GM12878 (cell line): ENCODE data around the gene STKLD1. TPM values are rescaled to one million over a fixed set of nuclear protein-coding genes. Genes with fewer than 3 reads are reported as not detected.

Source experiments
- ATAC-seq: fragments of 200-7000 bp; cut with Tn5 transposase; 3 replicates; pipeline ENCODE4 v1.9.1; 2020; ENCODE audit warnings: mild to moderate bottlenecking, moderate library complexity
- BruUV-seq: library from RNA; stranded (reverse); fragments of 400-500 nt; replicated peaks from 2 replicates; lab custom pipeline; 2021; lab: Mats Ljungman, UMichigan
- CTCF ChIA-PET: fragments of 300-600 bp; sonication (Branson Sonifier 250); formaldehyde crosslinking; extraction: SDS; loops from one replicate; lab custom pipeline; 2021; ENCODE audit warnings: inconsistent platforms; lab: Yijun Ruan, JAX
- POLR2A ChIA-PET: fragments of 350-600 bp; formaldehyde crosslinking; extraction: SDS; loops from one replicate; lab custom pipeline; 2021; ENCODE audit warnings: inconsistent platforms; lab: Charles Lee
- RAD21 ChIA-PET: fragments of 300-600 bp; sonication (Branson Sonifier 250); formaldehyde crosslinking; loops from one replicate; lab custom pipeline; 2023; ENCODE audit warnings: antibody characterized with exemption; ENCODE audit not compliant: unreplicated experiment; lab: Charles Lee
- SMC1A ChIA-PET: fragments of 300-600 bp; sonication (Branson Sonifier 250); formaldehyde crosslinking; loops from one replicate; lab custom pipeline; 2023; ENCODE audit not compliant: unreplicated experiment, uncharacterized antibody; lab: Charles Lee
- DNase-seq: peaks from one replicate; pipeline ENCODE4 v3.0.0-alpha.2; 2011; ENCODE audit warnings: low read depth, low spot score
- FAIRE-seq: peaks from 3 replicates; lab custom pipeline; 2011; peaks lifted over from hg19 to GRCh38; lab: Jason Lieb, UNC
- H2AFZ ChIP-seq: 2 replicates; pipeline ENCODE4 v1.6.0; 2011; ENCODE audit warnings: low read depth, low read length, control low read depth; ENCODE audit not compliant: control insufficient read depth
- H3K27ac ChIP-seq: 2 replicates; pipeline ENCODE4 v1.5.1; 2011; ENCODE audit warnings: control low read depth; ENCODE audit not compliant: control insufficient read depth, insufficient read depth
- H3K27me3 ChIP-seq, 2 experiments: replicated peaks in 1 of 2; 2 replicates each; pipeline versions ENCODE4 v1.6.0 to v1.6.1; 2011; ENCODE audit warnings: low read length in 1 of 2; ENCODE audit not compliant: control insufficient read depth in 2 of 2, insufficient read depth in 2 of 2
- H3K36me3 ChIP-seq, 2 experiments: 2 replicates each; pipeline ENCODE4 v1.5.1; 2011; ENCODE audit warnings: low read length in 1 of 2; ENCODE audit not compliant: control insufficient read depth in 2 of 2, insufficient read depth in 2 of 2
- H3K4me1 ChIP-seq: 2 replicates; pipeline ENCODE4 v1.6.1; 2011; ENCODE audit warnings: mild to moderate bottlenecking, low read length, moderate library complexity, mixed read lengths; ENCODE audit not compliant: control insufficient read depth, insufficient read depth
- H3K4me2 ChIP-seq: 2 replicates; pipeline ENCODE4 v1.6.0; 2011; ENCODE audit warnings: control low read depth; ENCODE audit not compliant: control insufficient read depth, insufficient read depth
- H3K4me3 ChIP-seq: fragments of 200-600 bp; sonication (generic); 2 replicates; pipeline ENCODE4 v1.5.1; 2016
- H3K79me2 ChIP-seq: 2 replicates; pipeline ENCODE4 v1.6.0; 2011; ENCODE audit warnings: low read length; ENCODE audit not compliant: control insufficient read depth, insufficient read depth
- H3K9ac ChIP-seq: 2 replicates; pipeline ENCODE4 v1.8.0; 2011; ENCODE audit warnings: low read length, control low read depth, mixed read lengths; ENCODE audit not compliant: control insufficient read depth, insufficient read depth
- H3K9me3 ChIP-seq: replicated peaks from 3 replicates; pipeline ENCODE4 v1.5.1; 2011; ENCODE audit warnings: mild to moderate bottlenecking, low read length; ENCODE audit not compliant: control insufficient read depth, insufficient read depth
- H4K20me1 ChIP-seq: 2 replicates; pipeline ENCODE4 v1.6.0; 2011; ENCODE audit not compliant: control insufficient read depth, insufficient read depth
- ATF7 ChIP-seq: fragments of 450-650 bp; IDR thresholded peaks from 2 replicates; pipeline ENCODE4 v1.6.1; 2016; ENCODE audit warnings: low read depth, mild to moderate bottlenecking
- BCL11A ChIP-seq: IDR thresholded peaks from 2 replicates; pipeline ENCODE4 v1.6.1; 2011; ENCODE audit warnings: low read depth, low read length
- CBX3 ChIP-seq: fragments of 200-600 bp; sonication (generic); IDR thresholded peaks from 2 replicates; pipeline ENCODE4 v1.6.1; 2016; ENCODE audit warnings: low read depth, borderline replicate concordance
- CBX5 ChIP-seq: sonication (generic); IDR thresholded peaks from 2 replicates; pipeline ENCODE4 v1.6.1; 2016; ENCODE audit warnings: low read depth, moderate library complexity, mild to moderate bottlenecking, inconsistent platforms
- CTCF ChIP-seq, 3 experiments: IDR thresholded peaks in 2 of 3; conservative IDR thresholded peaks in 1 of 3; 2 replicates each; pipeline ENCODE4 v1.5.1; 2011; ENCODE audit warnings: low read depth in 3 of 3, low read length in 3 of 3, mild to moderate bottlenecking in 3 of 3, control low read depth in 2 of 3, moderate library complexity in 2 of 3, inconsistent platforms in 1 of 3, mixed read lengths in 1 of 3; ENCODE audit not compliant: control insufficient read depth in 2 of 3, insufficient read depth in 1 of 3; ENCODE audit errors: extremely low read depth in 1 of 3
- EZH2 ChIP-seq: IDR thresholded peaks from 2 replicates; pipeline ENCODE4 v1.6.1; 2012; ENCODE audit warnings: low read depth, mild to moderate bottlenecking, control low read depth, inconsistent platforms, low read length, borderline replicate concordance; ENCODE audit not compliant: control insufficient read depth
- FOXK2 ChIP-seq: fragments of 450-650 bp; IDR thresholded peaks from 2 replicates; pipeline ENCODE4 v1.6.1; 2017; ENCODE audit warnings: mild to moderate bottlenecking, moderate library complexity
- KAT2A ChIP-seq: conservative IDR thresholded peaks from 2 replicates; pipeline ENCODE4 v1.6.1; 2011; ENCODE audit warnings: low read depth, low read length; ENCODE audit not compliant: control insufficient read depth
- PML ChIP-seq: IDR thresholded peaks from 2 replicates; pipeline ENCODE4 v1.6.1; 2012; ENCODE audit warnings: low read length, inconsistent platforms
- RBBP5 ChIP-seq: fragments of 200-600 bp; sonication (generic); conservative IDR thresholded peaks from 2 replicates; pipeline ENCODE4 v1.6.1; 2016
- SP1 ChIP-seq: IDR thresholded peaks from one replicate; pipeline ENCODE4 v1.6.1; 2011; ENCODE audit warnings: low read depth, low read length
- ZNF207 ChIP-seq: fragments of 450-650 bp; IDR thresholded peaks from 2 replicates; pipeline ENCODE4 v1.6.1; 2014; ENCODE audit warnings: antibody characterized with exemption, mild to moderate bottlenecking, borderline replicate concordance
- whole genome bisulfite sequencing: methylation state at CpG from one replicate; pipeline ENCODE4 v1.1.6; 2016; ENCODE audit warnings: low lambda C conversion rate; ENCODE audit not compliant: insufficient replicate concordance, insufficient coverage; ENCODE audit errors: missing lambda C conversion rate; 5-methylcytosine and 5-hydroxymethylcytosine counted together
- in situ Hi-C: fragments of 300-500 bp; cut with MboI; formaldehyde crosslinking; loops from 9 replicates; pipeline ENCODE4 v1.14.3; 2018; ENCODE audit warnings: mixed read lengths
- intact Hi-C: fragments of 100-400 bp; cut with micrococcal nuclease; formaldehyde crosslinking; loops from one replicate; pipeline ENCODE4 v1.14.2; 2022; ENCODE audit not compliant: unreplicated experiment
- polyA plus RNA-seq, 11 experiments: library from polyadenylated mRNA; depleted of rRNA in 4 of 11; unstranded in 6 of 11; stranded (reverse) in 5 of 11; fragments of >200 nt; fragmentation: Nextera tagmentation in 4 of 11; fragmentation: Illumina TruSeq in 1 of 11; extraction: Ambion mirVana in 4 of 11; extraction: Trizol in 1 of 11; gene quantifications; 1 replicate in 1 of 11; 2 replicates in 10 of 11; pipeline versions ENCODE4 v1.2.1 to v1.2.3, GENCODE V29; 2011 to 2016; ENCODE audit warnings: inconsistent platforms in 2 of 11, missing spikeins in 2 of 11, low read depth in 1 of 11
- total RNA-seq, 4 experiments: library from RNA; depleted of rRNA in 3 of 4; stranded (reverse); fragments of >200 nt in 3 of 4; fragmentation: Illumina TruSeq in 1 of 4; extraction: Trizol in 1 of 4; gene quantifications; 2 replicates each; pipeline versions ENCODE4 v1.2.1 to v1.2.3, GENCODE V29; 2013 to 2021
- TF ChIP-seq, protein P1 (sequence below): fragments of 450-650 bp; conservative IDR thresholded peaks from 2 replicates; pipeline ENCODE4 v1.6.1; 2017; ENCODE audit warnings: mild to moderate bottlenecking, moderate library complexity

The STKLD1 gene
- total and polyA plus RNA-seq, 10 of the 15 experiments (the other 5 are each of a cell fraction or from before 2014, with no cell fraction given), result 0.07 to 0.40 (median 0.29) TPM; not detected in 4

- DNase-seq, result no peak
- FAIRE-seq, result no peak
- ATAC-seq, result no peak
- ChIA-PET CTCF (no interaction called here), SMC1A (no interaction called here), POLR2A (no interaction called here), RAD21 (no interaction called here)
- Histone ChIP-seq H3K27ac (no peak overlapping the region), H3K9ac (no peak overlapping the region), H3K9me3 (no peaks in the 10 kb centered on the region), H4K20me1 (no peaks in the 10 kb centered on the region), H3K4me1 (peaks cover 4% of the 10 kb centered on the region; the same call in 1 of the 2 replicates), H2AFZ (no peak overlapping the region), H3K36me3 (no peaks in the 10 kb centered on the region), H3K4me2 (no peak overlapping the region), H3K27me3 (peaks cover 0 to 2% of the 10 kb centered on the region in 2 experiments; a peak in 2 of 4 replicates), H3K4me3 (no peak overlapping the region), H3K79me2 (no peaks in the 10 kb centered on the region)
- no TSS peak for BruUV-seq
- 61% methylated on average over 12 of the region's 15 CpGs for WGBS
- intact Hi-C loops, result no loop called here
- no peak for TF ChIP-seq CBX3
- TF ChIP-seq KAT2A, result no peak
- in situ Hi-C loops, result no loop called here
These were observed 67.1 kb downstream of the STKLD1 start for GRCh38 chr9:133443248-133443647.

DNA sequence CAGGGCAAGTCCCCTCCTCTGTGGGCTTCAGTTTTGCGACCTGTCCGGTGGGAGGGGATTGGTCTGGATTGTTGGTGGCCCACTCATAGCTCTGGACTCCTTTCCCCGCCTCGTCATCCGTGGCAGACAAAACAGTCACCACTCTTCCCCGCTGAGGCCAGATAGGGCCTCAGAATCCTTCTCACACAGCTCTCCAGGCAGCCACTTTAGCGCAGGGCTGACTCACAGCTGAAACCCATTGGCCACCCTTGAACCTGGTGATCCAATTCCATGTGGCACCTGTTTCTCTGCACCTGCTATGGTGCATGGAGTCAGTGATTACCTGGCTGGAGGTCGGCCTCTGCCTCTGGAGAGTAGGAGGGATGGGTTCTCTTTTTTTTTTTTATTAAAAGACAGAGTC is 67.8 kb downstream of the STKLD1 start:
- no peak for TF ChIP-seq KAT2A
- TF ChIP-seq RBBP5, result no peak
- TF ChIP-seq, protein P1, sequence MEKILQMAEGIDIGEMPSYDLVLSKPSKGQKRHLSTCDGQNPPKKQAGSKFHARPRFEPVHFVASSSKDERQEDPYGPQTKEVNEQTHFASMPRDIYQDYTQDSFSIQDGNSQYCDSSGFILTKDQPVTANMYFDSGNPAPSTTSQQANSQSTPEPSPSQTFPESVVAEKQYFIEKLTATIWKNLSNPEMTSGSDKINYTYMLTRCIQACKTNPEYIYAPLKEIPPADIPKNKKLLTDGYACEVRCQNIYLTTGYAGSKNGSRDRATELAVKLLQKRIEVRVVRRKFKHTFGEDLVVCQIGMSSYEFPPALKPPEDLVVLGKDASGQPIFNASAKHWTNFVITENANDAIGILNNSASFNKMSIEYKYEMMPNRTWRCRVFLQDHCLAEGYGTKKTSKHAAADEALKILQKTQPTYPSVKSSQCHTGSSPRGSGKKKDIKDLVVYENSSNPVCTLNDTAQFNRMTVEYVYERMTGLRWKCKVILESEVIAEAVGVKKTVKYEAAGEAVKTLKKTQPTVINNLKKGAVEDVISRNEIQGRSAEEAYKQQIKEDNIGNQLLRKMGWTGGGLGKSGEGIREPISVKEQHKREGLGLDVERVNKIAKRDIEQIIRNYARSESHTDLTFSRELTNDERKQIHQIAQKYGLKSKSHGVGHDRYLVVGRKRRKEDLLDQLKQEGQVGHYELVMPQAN, result no peak
- TF ChIP-seq CTCF (IDR thresholded peaks at IDR 0.05 in 2 of 3, conservative IDR thresholded peaks at IDR 0.05 in 1 of 3; ENCODE audit: control insufficient read depth in 2 of 3, extremely low read depth in 1 of 3, insufficient read depth in 1 of 3, low read depth in 3 of 3, low read length in 3 of 3), result no peak
- no peak for TF ChIP-seq ZNF207
- no peak for TF ChIP-seq EZH2
- no peak for TF ChIP-seq FOXK2
- TF ChIP-seq PML, result no peak
- TF ChIP-seq SP1, result no peak
- TF ChIP-seq CBX5, result no peak
- TF ChIP-seq BCL11A, result no peak
- no peak for TF ChIP-seq ATF7
- in situ Hi-C loops (no loop called here), intact Hi-C loops (no loop called here)
- Histone ChIP-seq H2AFZ (no peak overlapping the region), H3K9ac (no peak overlapping the region), H3K36me3 (no peaks in the 10 kb centered on the region), H3K9me3 (no peaks in the 10 kb centered on the region), H3K27ac (no peak overlapping the region), H3K4me3 (no peak overlapping the region), H3K27me3 (peaks cover 0 to 2% of the 10 kb centered on the region in 2 experiments; a peak in 2 of 4 replicates), H3K4me1 (peaks cover 4% of the 10 kb centered on the region; the same call in 1 of the 2 replicates), H3K79me2 (no peaks in the 10 kb centered on the region), H4K20me1 (no peaks in the 10 kb centered on the region), H3K4me2 (no peak overlapping the region)
- FAIRE-seq (no peak), ATAC-seq (no peak), DNase-seq (no peak)
- ChIA-PET POLR2A (no interaction called here), RAD21 (no interaction called here), CTCF (interaction anchor here (0.6 kb wide), 1 partner anchor 669 kb away, joined by 3 read pairs; no protein-coding TSS in a partner anchor), SMC1A (no interaction called here)
- no TSS peak for BruUV-seq
- 24% methylated on average over 8 of the region's 8 CpGs for WGBS
